GM18502 (cell line): ENCODE measurements around the gene FBXO9.

Experiments used
- ATAC-seq: cut with Tn5 transposase; IDR thresholded peaks from one replicate; pipeline ENCODE4 v1.9.1; 2021; ENCODE audit warnings: mild to moderate bottlenecking; ENCODE audit not compliant: unreplicated experiment, poor library complexity

The FBXO9 gene

DNA sequence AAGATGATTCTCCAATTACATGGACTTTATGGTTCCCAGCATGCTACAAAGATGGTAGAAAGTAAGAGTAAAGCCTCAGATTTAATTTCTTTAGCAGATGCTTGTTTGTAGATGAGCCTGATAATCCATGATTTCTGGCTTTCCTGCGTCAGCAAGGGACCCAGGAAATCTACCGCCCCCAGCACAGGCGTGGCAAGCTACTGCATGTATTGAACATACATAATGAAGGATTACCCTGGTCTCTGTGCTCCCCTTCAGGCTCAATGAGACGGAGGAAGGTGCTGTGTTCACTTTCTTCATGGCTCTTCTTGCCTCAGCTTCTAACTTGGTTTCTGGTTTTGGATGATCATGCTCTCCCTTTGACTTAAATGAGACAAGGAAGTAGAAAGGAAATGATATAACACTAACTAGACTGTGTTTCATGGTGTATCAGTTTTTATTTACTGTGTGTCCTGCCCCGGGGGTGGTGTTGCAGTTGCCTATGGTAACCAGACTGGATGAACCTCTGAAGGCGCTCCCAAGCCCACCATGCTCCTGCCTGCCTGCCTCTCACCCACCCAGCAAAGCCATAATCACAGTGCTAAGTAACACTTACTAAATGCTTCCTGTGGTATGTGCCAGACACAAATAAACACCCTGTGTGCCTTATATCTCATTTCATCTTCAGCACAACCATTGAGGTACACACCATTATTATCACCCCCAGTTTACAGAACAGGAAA is 65.5 kb downstream of the FBXO9 start:
- ATAC-seq, result no peak

DNA sequence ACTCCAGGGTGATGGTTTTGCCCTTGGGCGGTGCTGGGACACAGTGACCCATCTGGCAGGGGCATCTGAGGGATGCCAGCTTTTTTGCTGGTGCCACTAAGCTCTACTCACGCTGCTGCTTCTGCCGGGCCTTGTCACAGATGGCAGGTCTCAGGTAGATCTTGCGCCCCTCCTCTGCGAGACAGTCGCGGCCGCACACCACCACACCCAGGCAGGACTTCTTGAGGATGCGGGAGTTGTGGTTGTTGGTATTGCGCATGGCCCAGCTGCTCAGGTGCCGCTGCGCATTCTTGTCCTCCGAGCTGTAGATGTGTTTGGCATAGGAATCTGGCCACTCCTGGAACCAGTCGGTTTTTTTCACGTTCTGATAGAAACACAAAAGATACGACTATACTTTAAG is 68.8 kb downstream of the FBXO9 start:
- no peak for ATAC-seq

GRCh38 chr6:53134601-53135235 is 69.5 kb downstream of the FBXO9 start:
- ATAC-seq, result no peak

DNA sequence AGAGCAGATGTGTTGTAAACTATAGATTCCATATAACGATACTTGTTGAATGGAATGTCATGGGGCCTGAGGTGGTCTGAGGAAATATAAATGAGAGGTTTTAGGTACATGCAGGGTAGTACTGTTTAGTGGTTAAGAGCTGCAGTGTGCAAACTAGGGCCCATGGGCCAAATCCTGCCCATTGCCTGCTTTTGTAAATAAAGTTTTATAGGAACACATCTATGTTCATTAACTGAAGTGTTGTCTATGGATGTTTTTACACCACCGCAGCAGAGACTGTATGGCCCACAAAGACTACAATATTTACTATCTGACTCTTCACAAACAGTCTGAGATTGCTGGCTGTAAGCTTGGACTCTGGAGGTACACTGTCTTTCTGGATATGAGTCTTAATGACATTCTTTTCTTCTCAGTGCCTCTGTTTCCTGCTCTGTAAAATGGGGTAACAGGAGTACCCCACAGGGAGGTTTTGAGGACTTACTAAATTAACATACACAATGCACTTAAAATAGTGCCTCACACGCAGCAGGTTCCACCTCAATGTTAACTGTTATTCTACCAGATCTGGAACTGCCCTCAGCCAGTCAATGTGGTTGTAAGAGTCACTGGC is 70.9 kb downstream of the FBXO9 start:
- no peak for ATAC-seq

DNA sequence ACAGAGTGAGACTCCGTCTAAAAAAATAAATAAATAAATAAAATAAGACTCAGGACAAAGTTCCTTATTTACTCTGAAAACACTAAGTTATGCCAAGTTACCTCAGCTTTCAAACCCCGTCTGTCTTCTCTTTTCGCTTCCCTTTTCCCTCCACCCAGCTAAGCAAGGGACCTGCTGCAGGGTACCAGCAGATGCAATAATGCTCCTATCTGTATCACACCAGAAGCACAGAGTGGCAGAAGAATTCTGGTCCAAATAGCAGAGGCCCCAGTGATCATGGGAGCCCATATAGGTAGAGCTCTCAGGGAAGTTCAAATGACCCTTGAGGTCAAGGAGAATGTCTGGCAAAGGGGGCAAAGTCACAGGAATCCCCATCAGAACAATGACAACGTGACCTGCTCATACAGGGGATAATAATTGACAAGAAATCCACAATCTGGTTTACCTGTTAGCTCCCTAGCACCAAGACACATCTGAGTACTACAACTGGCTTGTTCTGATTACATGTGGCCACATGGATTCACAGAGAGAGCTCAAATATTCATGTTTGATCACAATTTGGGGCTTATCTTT is 74.7 kb downstream of the FBXO9 start:
- no peak for ATAC-seq

DNA sequence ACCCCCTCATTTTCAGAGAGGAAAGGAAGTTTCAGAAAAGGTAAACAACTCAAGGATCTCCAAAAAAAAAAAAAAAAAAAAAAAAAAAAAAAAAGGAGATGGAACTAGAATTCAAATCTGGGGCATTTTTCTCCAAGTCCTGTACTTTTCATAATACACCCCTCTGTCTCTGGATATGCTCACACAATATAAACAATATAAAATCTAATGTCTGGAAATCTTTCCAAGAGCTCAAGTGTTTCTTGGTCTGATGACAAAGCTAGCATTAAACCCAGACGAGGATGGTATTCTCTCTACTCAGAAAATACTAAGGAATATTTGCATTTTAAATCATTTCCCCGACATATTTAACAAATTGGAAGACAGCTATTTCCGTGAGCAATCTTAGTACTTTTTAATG is 77.6 kb downstream of the FBXO9 start:
- no peak for ATAC-seq

DNA sequence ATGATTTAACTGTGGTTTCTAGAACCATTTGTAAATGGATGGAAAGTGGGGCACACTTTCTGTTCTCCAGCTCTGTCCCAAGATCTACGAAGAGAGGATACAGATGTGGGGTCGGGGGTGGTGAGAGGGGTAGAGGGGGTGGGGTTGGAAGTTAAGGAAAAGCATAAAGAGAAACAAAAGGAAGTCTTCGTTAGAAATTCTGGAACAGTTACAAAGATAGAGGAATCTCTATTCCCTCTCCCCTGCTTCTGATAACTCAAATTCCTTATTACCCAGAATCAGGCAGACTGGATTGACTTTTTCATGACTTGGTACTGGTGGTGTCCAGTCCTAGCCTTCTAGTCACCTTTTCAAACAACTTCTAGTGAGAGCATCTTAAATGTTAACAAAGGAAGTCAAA is 78.5 kb downstream of the FBXO9 start:
- ATAC-seq, result no peak

DNA sequence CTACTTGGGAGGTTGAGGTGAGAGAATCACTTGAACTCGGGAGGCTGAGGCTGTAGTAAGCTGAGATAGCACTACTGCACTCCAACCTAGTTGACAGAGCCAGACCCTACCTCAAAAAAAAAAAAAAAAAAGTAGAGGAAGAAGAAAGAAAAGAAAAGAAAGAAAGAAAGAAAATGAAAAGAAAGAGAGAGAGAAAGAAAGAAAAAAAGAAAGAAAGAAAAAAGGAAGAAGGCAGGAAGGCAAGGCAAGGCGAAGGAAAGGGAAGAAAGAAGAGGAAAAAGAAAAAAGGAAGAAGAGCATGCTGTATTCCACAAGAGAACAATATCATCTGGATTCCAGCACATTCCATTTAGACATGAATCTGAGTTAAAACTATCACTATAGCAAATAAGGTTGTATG is 79.6 kb downstream of the FBXO9 start:
- ATAC-seq, result no peak

DNA sequence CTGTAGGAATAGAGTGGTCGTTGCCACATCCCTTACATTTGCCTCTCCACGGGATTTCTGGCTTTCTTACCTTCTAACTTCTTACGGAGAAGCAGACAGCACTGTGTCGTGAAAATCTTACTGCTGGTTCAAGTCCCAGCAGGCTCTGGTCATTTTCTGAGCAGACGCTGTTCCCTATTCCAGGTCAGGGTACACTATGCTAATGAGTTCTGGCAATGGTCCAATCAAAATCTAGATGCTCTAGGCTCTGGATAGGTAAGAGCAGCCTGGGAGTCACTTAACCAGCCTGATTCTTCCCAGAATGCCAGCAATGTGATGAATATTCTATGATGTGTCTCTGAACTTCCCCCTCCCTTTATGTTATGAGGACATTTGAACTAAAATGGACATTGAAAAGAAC is 83.5 kb downstream of the FBXO9 start, which contains the start of gene GCM1:
Gene GCM1 (minus strand): TSS at position 158 of the 400 bp plus-strand sequence. CDS start 3,209 bp downstream, outside the sequence.
- ATAC-seq, result no peak
